ENCODE measurements around the gene ERICH6B. TPM values are rescaled to one million over a fixed set of nuclear protein-coding genes. Genes with fewer than 3 reads are reported as not detected.

The ERICH6B gene
- total RNA-seq, 2 donors from 2014 or later = not detected

- Histone ChIP-seq H3K36me3 (peaks cover 22% of the 10 kb centered on the region), H3K4me1 (ENCODE audit: control insufficient read depth in 1 of 2, low read depth in 2 of 2) (no peaks in the 10 kb centered on the region), H3K27me3 (replicated peaks; ENCODE audit: insufficient read depth) (no peaks in the 10 kb centered on the region), H3K9me3 (no peaks in the 10 kb centered on the region), H3K27ac (no peak overlapping the region), H3K4me3 (no peak overlapping the region)
- DNase-seq (ENCODE audit: low spot score) = no peak
- TF ChIP-seq, protein P1, sequence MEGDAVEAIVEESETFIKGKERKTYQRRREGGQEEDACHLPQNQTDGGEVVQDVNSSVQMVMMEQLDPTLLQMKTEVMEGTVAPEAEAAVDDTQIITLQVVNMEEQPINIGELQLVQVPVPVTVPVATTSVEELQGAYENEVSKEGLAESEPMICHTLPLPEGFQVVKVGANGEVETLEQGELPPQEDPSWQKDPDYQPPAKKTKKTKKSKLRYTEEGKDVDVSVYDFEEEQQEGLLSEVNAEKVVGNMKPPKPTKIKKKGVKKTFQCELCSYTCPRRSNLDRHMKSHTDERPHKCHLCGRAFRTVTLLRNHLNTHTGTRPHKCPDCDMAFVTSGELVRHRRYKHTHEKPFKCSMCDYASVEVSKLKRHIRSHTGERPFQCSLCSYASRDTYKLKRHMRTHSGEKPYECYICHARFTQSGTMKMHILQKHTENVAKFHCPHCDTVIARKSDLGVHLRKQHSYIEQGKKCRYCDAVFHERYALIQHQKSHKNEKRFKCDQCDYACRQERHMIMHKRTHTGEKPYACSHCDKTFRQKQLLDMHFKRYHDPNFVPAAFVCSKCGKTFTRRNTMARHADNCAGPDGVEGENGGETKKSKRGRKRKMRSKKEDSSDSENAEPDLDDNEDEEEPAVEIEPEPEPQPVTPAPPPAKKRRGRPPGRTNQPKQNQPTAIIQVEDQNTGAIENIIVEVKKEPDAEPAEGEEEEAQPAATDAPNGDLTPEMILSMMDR (IDR thresholded peaks at IDR 0.05) = no peak
- no peak for ATAC-seq (ENCODE audit: insufficient number of reproducible peaks, low FRiP score, low read depth)
Measured at GRCh38 chr13:45538382-45538781, 77.2 kb downstream of the ERICH6B start.

GRCh38 chr13:45537516-45537915 lies 78.0 kb downstream of the ERICH6B start:
- ATAC-seq (ENCODE audit: insufficient number of reproducible peaks, low FRiP score, low read depth) (no peak), DNase-seq (ENCODE audit: low spot score) (no peak)
- peaks cover 22% of the 10 kb centered on the region for H3K36me3 ChIP-seq

DNA sequence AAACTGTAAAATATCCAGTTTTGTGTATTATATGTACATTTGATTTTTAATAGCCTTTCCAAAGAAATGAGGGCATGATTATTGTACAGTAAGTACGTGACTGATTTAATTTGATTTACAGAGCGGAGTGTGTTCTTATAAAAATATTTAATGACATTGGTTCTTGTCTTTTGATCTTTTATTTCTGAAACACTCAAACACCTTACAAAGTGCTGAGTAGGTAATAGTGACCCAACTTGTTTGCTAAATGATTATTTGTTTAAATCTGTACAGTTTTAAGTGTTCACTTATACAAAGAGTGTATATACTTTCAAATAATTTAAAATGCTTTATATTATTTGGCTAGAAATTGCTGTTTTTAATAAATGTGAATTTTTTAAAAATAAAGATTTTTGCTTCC lies 79.3 kb downstream of the ERICH6B start:
- TF ChIP-seq, protein P1 (IDR thresholded peaks at IDR 0.05) = no peak
- Histone ChIP-seq H3K27me3 (replicated peaks; ENCODE audit: insufficient read depth) (no peaks in the 10 kb centered on the region), H3K4me3 (no peak overlapping the region), H3K27ac (no peak overlapping the region), H3K36me3 (peaks cover 26% of the 10 kb centered on the region), H3K4me1 (ENCODE audit: control insufficient read depth in 1 of 2, low read depth in 2 of 2) (no peaks in the 10 kb centered on the region), H3K9me3 (no peaks in the 10 kb centered on the region)
- DNase-seq (ENCODE audit: low spot score) = no peak
- ATAC-seq (ENCODE audit: insufficient number of reproducible peaks, low FRiP score, low read depth) = no peak

More at GRCh38 chr13:45537516-45537915, 78.0 kb downstream of the ERICH6B start:
- H3K4me1 ChIP-seq (ENCODE audit: control insufficient read depth in 1 of 2, low read depth in 2 of 2) = no peaks in the 10 kb centered on the region
- no peaks in the 10 kb centered on the region for H3K9me3 ChIP-seq
- H3K27ac ChIP-seq = no peak overlapping the region
- H3K4me3 ChIP-seq = no peak overlapping the region
- TF ChIP-seq, protein P1 (IDR thresholded peaks at IDR 0.05) = no peak
- H3K27me3 ChIP-seq (replicated peaks; ENCODE audit: insufficient read depth) = no peaks in the 10 kb centered on the region

DNA sequence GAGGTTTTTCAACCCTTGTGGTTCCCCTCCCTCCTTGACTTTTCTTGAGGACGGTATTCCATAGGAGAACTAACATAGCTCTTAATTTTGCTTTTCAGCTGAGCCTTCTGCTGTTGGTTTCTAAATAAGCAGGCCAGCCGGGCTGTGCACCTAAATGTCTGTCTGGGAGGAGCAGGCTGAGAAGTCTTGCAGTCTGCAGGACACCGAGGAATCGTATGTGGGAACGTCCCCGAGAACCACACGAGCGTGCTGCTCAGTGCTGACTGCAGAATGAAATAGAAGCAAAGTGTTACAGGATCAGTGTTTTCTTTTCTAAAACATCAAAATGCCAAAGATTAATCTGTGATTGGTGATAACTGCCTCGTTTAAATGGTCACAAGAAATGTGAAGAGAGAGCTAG lies 80.9 kb downstream of the ERICH6B start:
- no peaks in the 10 kb centered on the region for H3K27me3 ChIP-seq (replicated peaks; ENCODE audit: insufficient read depth)
- no peak overlapping the region for H3K4me3 ChIP-seq
- TF ChIP-seq, protein P1 (IDR thresholded peaks at IDR 0.05) = no peak
- H3K9me3 ChIP-seq = no peaks in the 10 kb centered on the region
- DNase-seq (ENCODE audit: low spot score) = no peak
- peaks cover 34% of the 10 kb centered on the region for H3K36me3 ChIP-seq
- no peak overlapping the region for H3K27ac ChIP-seq
- no peaks in the 10 kb centered on the region for H3K4me1 ChIP-seq (ENCODE audit: control insufficient read depth in 1 of 2, low read depth in 2 of 2)
- no peak for ATAC-seq (ENCODE audit: insufficient number of reproducible peaks, low FRiP score, low read depth)

DNA sequence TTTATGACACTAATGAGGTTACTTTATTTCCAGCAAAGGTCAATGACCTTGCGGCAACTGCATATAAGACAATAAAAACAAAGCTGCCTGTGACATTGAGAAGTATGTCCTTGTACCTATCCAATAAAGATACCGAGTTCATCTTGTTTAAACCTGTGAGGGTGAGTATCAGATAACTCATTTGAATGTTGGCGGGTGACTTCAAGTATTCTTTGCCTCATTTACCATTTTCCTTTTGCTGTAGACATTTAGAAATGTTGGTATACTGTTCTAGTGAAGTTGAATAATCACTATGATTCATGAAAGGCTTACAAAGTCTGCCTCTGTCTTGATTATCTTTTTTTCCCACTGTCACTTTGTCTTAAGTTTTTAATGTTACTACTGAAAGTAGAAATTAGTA lies 85.8 kb downstream of the ERICH6B start:
- H3K27ac ChIP-seq = no peak overlapping the region
- no peak overlapping the region for H3K4me3 ChIP-seq
- DNase-seq (ENCODE audit: low spot score) (no peak), ATAC-seq (ENCODE audit: insufficient number of reproducible peaks, low FRiP score, low read depth) (no peak)
- peaks cover 21% of the 10 kb centered on the region for H3K36me3 ChIP-seq
- TF ChIP-seq, protein P1 (IDR thresholded peaks at IDR 0.05) = no peak
- no peaks in the 10 kb centered on the region for H3K4me1 ChIP-seq (ENCODE audit: control insufficient read depth in 1 of 2, low read depth in 2 of 2)
- H3K27me3 ChIP-seq (replicated peaks; ENCODE audit: insufficient read depth) = no peaks in the 10 kb centered on the region
- no peaks in the 10 kb centered on the region for H3K9me3 ChIP-seq
